HFFc6 (cell line): ENCODE measurements around the gene MAFF. TPM values are rescaled to one million over a fixed set of nuclear protein-coding genes. Genes with fewer than 3 reads are reported as not detected.
"Not testable (repeated sequence)": the region's sequence is repeated elsewhere in the genome, so short reads cannot be mapped to it uniquely, and the experiment has no call there.

ENCODE experiments used
- DNase-seq: peaks from one replicate; pipeline ENCODE4 v3.0.0-alpha.2; 2018
- H3K27ac Mint-ChIP-seq: 2 replicates; pipeline ENCODE4 v1.8.0; 2020; ENCODE audit warnings: mild to moderate bottlenecking, mixed read lengths
- H3K27me3 Mint-ChIP-seq: 2 replicates; pipeline ENCODE4 v1.8.0; 2021; ENCODE audit warnings: mild to moderate bottlenecking, moderate library complexity, mixed read lengths; ENCODE audit not compliant: insufficient read depth
- H3K36me3 Mint-ChIP-seq: 2 replicates; pipeline ENCODE4 v1.8.0; 2021; ENCODE audit warnings: low read depth, mixed read lengths
- H3K4me1 Mint-ChIP-seq: 2 replicates; pipeline ENCODE4 v1.8.0; 2020; ENCODE audit warnings: low read depth, mixed read lengths
- H3K4me3 Mint-ChIP-seq: 2 replicates; pipeline ENCODE4 v1.8.0; 2020; ENCODE audit warnings: mild to moderate bottlenecking, moderate library complexity, mixed read lengths
- H3K9me3 Mint-ChIP-seq: 2 replicates; pipeline ENCODE4 v1.8.0; 2020; ENCODE audit warnings: mild to moderate bottlenecking, mixed read lengths
- long read RNA-seq: library from polyadenylated mRNA; unstranded; transcript quantifications from one replicate; pipeline ENCODE4 v2.0.0, GENCODE V29; 2019
- total RNA-seq, 6 experiments: library from RNA; stranded (reverse); fragmentation: NEBNext Ultra II Directional; extraction: Animal tissue kit (Norgen Biotek cat#: 25700); gene quantifications; 2 replicates in 1 of 6; 3 replicates in 5 of 6; pipeline ENCODE4 v1.2.3, GENCODE V29; 2021
- TF ChIP-seq, protein P1 (sequence below): fragments of 200-600 bp; sonication (generic); IDR thresholded peaks from 2 replicates; pipeline ENCODE4 v1.5.0; 2021; ENCODE audit warnings: antibody characterized with exemption, mild to moderate bottlenecking

MAFF gene
- total RNA-seq: 10 to 100 TPM; 17.2 to 24.1 (median 22.8) TPM
- long read RNA-seq, transcript MAFF-201 (3 exons, 2,490 nt): major isoform, 18 of 23 reads
- long read RNA-seq, partial matches to known transcripts: 0 of 23 reads
- long read RNA-seq, other reads (novel, unspliced or antisense): 5 of 23 reads

DNA sequence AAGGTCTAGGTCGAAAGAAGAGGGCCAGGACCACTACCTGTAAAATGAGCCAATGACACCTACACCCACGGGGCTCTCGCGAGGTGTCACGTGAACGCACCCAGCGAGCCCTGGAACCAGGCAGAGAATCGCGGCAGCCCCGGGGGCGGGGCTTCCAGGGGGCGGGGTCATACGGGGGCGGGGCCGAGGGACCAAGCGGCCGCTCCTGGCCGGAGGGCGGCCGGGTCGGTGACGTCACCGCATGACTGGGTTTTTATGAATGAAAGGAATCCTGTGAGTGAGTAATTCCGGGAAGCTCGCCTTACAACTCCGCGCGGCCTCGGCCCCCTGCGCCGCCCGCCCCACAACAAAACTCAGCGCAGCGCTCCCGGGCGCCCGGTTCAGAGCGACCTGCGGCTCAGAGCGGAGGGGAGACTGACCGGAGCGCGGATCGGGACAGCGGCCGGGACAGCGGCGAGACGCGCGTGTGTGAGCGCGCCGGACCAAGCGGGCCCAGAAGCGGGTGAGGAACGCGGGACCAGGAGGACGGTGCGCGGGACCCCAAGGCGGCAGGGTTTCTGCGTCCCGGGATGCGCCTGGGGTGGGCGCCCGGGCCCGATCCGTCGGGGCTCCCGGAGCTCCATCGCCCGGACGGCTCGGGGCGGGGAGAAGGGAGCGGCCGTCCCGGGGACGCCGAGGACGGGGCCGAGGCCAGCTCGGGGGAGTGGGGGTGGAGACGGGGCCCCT is at the start of gene MAFF:
TSS of gene MAFF (plus strand) at position 284 of the 726 bp plus-strand sequence. CDS start 11,860 bp downstream, outside the sequence.
- TF ChIP-seq, protein P1, sequence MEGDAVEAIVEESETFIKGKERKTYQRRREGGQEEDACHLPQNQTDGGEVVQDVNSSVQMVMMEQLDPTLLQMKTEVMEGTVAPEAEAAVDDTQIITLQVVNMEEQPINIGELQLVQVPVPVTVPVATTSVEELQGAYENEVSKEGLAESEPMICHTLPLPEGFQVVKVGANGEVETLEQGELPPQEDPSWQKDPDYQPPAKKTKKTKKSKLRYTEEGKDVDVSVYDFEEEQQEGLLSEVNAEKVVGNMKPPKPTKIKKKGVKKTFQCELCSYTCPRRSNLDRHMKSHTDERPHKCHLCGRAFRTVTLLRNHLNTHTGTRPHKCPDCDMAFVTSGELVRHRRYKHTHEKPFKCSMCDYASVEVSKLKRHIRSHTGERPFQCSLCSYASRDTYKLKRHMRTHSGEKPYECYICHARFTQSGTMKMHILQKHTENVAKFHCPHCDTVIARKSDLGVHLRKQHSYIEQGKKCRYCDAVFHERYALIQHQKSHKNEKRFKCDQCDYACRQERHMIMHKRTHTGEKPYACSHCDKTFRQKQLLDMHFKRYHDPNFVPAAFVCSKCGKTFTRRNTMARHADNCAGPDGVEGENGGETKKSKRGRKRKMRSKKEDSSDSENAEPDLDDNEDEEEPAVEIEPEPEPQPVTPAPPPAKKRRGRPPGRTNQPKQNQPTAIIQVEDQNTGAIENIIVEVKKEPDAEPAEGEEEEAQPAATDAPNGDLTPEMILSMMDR: no peak
- peaks cover 51% of the 10 kb centered on the region for H3K4me1 Mint-ChIP-seq
- peak within 1 kb of the TSS; percentile 94 for H3K27ac Mint-ChIP-seq

DNA sequence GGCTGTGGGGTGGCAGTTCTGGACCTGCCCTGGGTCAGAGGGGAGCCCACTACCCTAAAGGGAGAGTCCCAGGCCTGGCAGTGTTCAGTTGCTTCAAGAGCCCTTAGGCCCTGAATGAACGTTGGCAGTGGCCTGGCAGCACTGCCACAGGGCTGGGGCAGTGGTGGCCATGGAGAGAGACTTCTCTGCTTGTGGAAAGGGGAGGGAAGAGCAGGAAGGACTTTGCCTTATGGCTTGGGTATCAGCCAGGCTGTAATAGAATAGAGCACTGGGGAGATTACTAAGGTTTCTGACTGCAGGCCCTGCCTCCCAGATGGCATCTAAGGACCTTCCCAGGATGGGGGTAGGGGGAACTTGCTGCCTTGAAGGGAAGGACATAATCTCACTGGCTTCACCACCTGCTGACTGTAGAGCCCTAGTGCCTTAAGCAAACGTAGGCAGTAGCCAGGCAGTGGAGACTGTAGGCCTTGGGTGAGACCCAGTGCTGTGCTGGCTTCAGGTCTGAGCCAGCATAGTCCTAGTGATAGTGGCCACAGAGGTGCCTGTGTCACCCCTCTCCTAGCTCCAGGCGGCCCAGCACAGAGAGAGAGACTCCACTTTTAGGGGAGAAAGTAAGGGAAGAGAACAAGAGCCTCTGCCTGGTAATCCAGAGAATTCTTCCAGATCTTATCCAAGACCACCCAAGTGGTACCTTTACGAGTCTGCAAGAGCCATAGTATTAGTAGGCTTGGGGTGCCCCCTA is 47.8 kb upstream of the MAFF start:
- no peak for DNase-seq
- TF ChIP-seq, protein P1: no peak
- Mint-ChIP-seq H3K27ac (no peak overlapping the region), H3K36me3 (no peaks in the 10 kb centered on the region), H3K4me1 (peaks cover 7% of the 10 kb centered on the region; the same call in 1 of the 2 replicates), H3K9me3 (no peaks in the 10 kb centered on the region), H3K4me3 (no peak overlapping the region), H3K27me3 (no peaks in the 10 kb centered on the region; the same call in 1 of the 2 replicates)

More for the DNA sequence above, at the start of gene MAFF:
- DNase-seq: peak; percentile 96
- Mint-ChIP-seq H3K27me3 (peaks cover 12% of the 10 kb centered on the region), H3K9me3 (no peaks in the 10 kb centered on the region; the same call in 1 of the 2 replicates), H3K4me3 (peak within 1 kb of the TSS; percentile 93), H3K36me3 (peaks cover 5% of the 10 kb centered on the region; the same call in 1 of the 2 replicates)

DNA sequence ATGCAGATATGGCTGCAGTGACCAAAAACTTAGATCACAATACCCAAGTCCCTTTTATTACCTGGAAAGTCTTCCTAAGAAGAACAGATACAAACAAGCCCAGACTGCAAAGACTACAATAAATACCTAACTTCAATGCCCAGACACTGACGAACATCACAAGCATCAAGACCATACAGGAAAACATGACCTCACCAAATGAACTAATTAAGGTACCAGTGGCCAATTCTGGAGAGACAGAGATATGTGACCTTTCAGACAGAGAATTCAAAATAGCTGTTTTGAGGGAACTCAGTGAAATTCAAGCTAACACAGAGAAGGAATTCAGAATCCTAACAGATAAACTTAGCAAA is 47.3 kb upstream of the MAFF start:
- not testable (repeated sequence) for H3K27ac Mint-ChIP-seq, H3K27me3 Mint-ChIP-seq

DNA sequence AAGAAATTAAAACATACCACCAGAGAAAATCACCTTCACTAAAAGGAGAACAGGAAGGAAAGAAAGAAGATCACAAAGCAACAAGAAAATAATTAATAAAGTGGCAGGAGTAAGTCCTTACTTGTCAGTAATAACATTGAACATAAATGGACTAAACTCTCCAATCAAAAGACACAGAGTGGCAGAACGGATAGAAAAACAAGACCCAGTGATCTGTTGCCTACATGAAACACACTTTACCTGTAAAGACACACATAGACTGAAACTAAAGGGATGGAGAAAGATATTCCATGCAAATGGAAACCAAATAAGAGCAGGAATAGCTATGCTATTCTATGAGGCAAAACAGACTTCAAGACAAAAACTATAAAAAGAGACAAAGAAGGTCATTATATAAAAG is 46.1 kb upstream of the MAFF start:
- no peak for DNase-seq
- Mint-ChIP-seq H3K36me3 (no peaks in the 10 kb centered on the region), H3K9me3 (no peaks in the 10 kb centered on the region), H3K4me1 (peaks cover 7% of the 10 kb centered on the region; the same call in 1 of the 2 replicates), H3K27ac (no peak overlapping the region), H3K27me3 (peaks cover 2% of the 10 kb centered on the region; the same call in 1 of the 2 replicates), H3K4me3 (no peak overlapping the region)
- TF ChIP-seq, protein P1: no peak

More for the DNA sequence above, 47.3 kb upstream of the MAFF start:
- H3K36me3 Mint-ChIP-seq, H3K4me3 Mint-ChIP-seq, DNase-seq, H3K9me3 Mint-ChIP-seq, H3K4me1 Mint-ChIP-seq: not testable (repeated sequence)
- TF ChIP-seq, protein P1: peak; percentile 35

DNA sequence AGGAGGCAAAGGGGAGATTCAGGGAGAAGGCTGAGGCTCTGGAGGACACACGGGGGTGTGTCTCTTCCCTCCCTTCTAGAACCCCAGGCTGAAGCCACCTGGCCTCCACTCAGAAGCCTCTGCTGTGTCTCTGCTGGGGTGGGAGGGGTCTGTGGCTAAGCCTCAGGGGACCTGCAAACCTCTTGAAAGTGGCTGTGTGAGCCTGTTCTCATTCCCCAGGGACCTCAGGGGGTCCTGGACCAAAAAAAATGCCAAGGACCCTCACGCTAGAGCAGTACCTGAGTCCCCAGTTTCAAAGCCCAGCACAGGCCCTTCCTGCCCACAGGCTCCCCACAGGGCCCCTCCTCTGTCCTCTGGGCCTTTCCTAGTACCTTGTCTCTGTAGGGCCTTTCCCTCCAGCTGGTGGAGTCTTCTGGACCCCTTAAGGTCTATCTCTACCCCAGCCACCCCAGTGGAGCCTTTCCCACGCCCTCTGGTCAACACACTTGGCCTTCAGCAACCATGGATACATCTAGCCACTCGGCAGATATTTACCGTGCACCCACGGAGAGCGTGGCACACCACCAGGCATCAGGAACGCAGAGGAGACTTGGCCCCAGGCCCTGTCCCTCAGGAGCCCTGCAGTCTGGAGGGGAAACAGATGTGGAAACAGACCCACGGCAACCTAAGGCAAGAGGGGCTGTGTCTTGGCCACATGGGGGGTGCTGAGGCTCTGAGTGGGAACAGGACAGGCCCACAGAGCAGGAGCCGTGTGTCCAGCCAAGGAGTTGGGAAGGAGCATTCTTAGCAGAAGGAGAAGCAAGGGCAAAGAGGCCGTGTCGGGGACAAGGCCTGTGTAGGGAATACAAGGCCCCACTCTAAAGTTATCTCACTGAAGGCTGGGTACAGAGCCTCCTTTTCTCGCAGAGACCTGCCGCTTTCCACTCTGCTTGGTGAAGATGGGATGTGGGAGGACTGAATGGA is 38.6 kb upstream of the MAFF start:
- Mint-ChIP-seq H3K27me3 (peaks cover 2% of the 10 kb centered on the region; the same call in 1 of the 2 replicates), H3K27ac (no peak overlapping the region), H3K9me3 (no peaks in the 10 kb centered on the region), H3K4me1 (peaks cover 24% of the 10 kb centered on the region), H3K4me3 (no peak overlapping the region), H3K36me3 (no peaks in the 10 kb centered on the region)
- TF ChIP-seq, protein P1: no peak
- no peak for DNase-seq
